ENCODE results near the gene C1S. TPM values are rescaled to one million over a fixed set of nuclear protein-coding genes. Genes with fewer than 3 reads are reported as not detected.
"Not testable (repeated sequence)": the region's sequence is repeated elsewhere in the genome, so short reads cannot be mapped to it uniquely, and the experiment has no call there.

Gene C1S
- total and polyA plus RNA-seq, 2 of the 4 experiments (the other 2 are of a cell fraction) = 49.6 to 85.4 TPM

GRCh38 chr12:7037411-7037810 lies 23.1 kb upstream of the C1S start:
- H3K18ac ChIP-seq (ENCODE audit: low read depth, low read length); H4K91ac ChIP-seq (ENCODE audit: insufficient read depth, low read depth, low read length); H3K56ac ChIP-seq (ENCODE audit: extremely low read depth, insufficient read depth, low read length); H3K9me3 ChIP-seq (ENCODE audit: control insufficient read depth, insufficient read depth, low read length); ATAC-seq (ENCODE audit: low read depth); H3K4me2 ChIP-seq (ENCODE audit: low read depth, low read length); DNase-seq; H3K23ac ChIP-seq (ENCODE audit: low read depth, low read length); H4K20me1 ChIP-seq (ENCODE audit: insufficient read depth, low read length); H2AK5ac ChIP-seq (ENCODE audit: low read depth, low read length); CTCF ChIA-PET; H4K8ac ChIP-seq (ENCODE audit: low read depth in 2 of 2, low read length in 2 of 2); POLR2A ChIA-PET (ENCODE audit: unreplicated experiment); H3K14ac ChIP-seq (replicated peaks; ENCODE audit: low read depth, low read length); H4K5ac ChIP-seq (ENCODE audit: low read depth, low read length); H3K27ac ChIP-seq (ENCODE audit: insufficient read depth, low read length); H3K9me1 ChIP-seq (ENCODE audit: insufficient read depth, low read length); H2AK9ac ChIP-seq (replicated peaks; ENCODE audit: low read depth, low read length, poor library complexity); BruUV-seq (replicated peaks); H3K4me1 ChIP-seq (ENCODE audit: control insufficient read depth, insufficient read depth, low read length); H2AFZ ChIP-seq (replicated peaks; ENCODE audit: low read length, poor library complexity); H2BK20ac ChIP-seq (ENCODE audit: low read depth, low read length); intact Hi-C loops (cut with micrococcal nuclease); H3K9ac ChIP-seq (ENCODE audit: low read depth, low read length); H2BK15ac ChIP-seq (ENCODE audit: low read depth, low read length); H3K79me1 ChIP-seq (ENCODE audit: low read depth in 1 of 2, low read length in 2 of 2); H2BK120ac ChIP-seq (ENCODE audit: low read depth, low read length); in situ Hi-C loops (cut with MboI; ENCODE audit: low sequenced_read_pairs); H2BK5ac ChIP-seq (ENCODE audit: low read depth, low read length, poor library complexity, severe bottlenecking); H3K36me3 ChIP-seq (ENCODE audit: control insufficient read depth, insufficient read depth, low read length); H3K4me3 ChIP-seq (ENCODE audit: insufficient read depth, low read depth, low read length); dilution Hi-C loops (cut with HindIII; ENCODE audit: low sequenced_read_pairs, unreplicated experiment); H3K4ac ChIP-seq (ENCODE audit: low read depth, low read length): not testable (repeated sequence)
- WGBS, 2 experiments (ENCODE audit: extremely low coverage in 2 of 2, insufficient read length in 1 of 2) = 95% methylated on average over 14 of the region's 32 CpGs; no CpG with 5 or more reads in 1 of the 2 experiments
- peaks cover 27% of the 10 kb centered on the region for H3K27me3 ChIP-seq (ENCODE audit: control insufficient read depth, insufficient read depth, low read length)

Measured in IMR-90 (cell line).